ENCODE data around the gene VPS51. TPM values are rescaled to one million over a fixed set of nuclear protein-coding genes. Genes with fewer than 3 reads are reported as not detected.
A peak's percentile ranks its signal among the peaks of the same experiment; 100 is the strongest.

The VPS51 gene
- total and polyA plus RNA-seq, 2 of the 13 experiments (the other 11 are each of a cell fraction or from before 2014, with no cell fraction given), result 76.3 to 90.6 TPM

- TF ChIP-seq ATF3 (CRISPR knock-in tag; IDR thresholded peaks at IDR 0.05), result no peak
- no peak for TF ChIP-seq KDM5A (IDR thresholded peaks at IDR 0.05; ENCODE audit: borderline replicate concordance, low read length)
- TF ChIP-seq ZBTB10 (CRISPR knock-in tag; IDR thresholded peaks at IDR 0.05; ENCODE audit: borderline replicate concordance), result no peak
- TF ChIP-seq ZNF710 (CRISPR knock-in tag; IDR thresholded peaks at IDR 0.05; ENCODE audit: borderline replicate concordance), result no peak
- peak; percentile 22; the same call in 1 of the 2 replicates for TF ChIP-seq ZNF768 (CRISPR knock-in tag; IDR thresholded peaks at IDR 0.05)
- no peak for TF ChIP-seq RXRA (CRISPR knock-in tag; IDR thresholded peaks at IDR 0.05)
- TF ChIP-seq HMGXB4 (CRISPR knock-in tag; IDR thresholded peaks at IDR 0.05; ENCODE audit: borderline replicate concordance in 1 of 2, low read depth in 1 of 2), result no peak
- no peak for TF ChIP-seq SRF (IDR thresholded peaks at IDR 0.05; ENCODE audit: low read depth, low read length)
- TF ChIP-seq ZNF282 (IDR thresholded peaks at IDR 0.05; ENCODE audit: partially characterized antibody), result no peak
- peak; percentile 14; the same call in 1 of the 2 replicates for TF ChIP-seq ARID5B (CRISPR knock-in tag; IDR thresholded peaks at IDR 0.05)
- no peak for TF ChIP-seq PHF21A (CRISPR knock-in tag; IDR thresholded peaks at IDR 0.05)
- TF ChIP-seq NR2F2 (IDR thresholded peaks at IDR 0.05; ENCODE audit: borderline replicate concordance, low read depth), result no peak
- TF ChIP-seq FOXA3 (CRISPR knock-in tag; IDR thresholded peaks at IDR 0.05), result no peak
- peak; percentile 72; the same call in 1 of the 2 replicates for TF ChIP-seq HNRNPL (IDR thresholded peaks at IDR 0.05; ENCODE audit: low read depth, low read length)
Observed at GRCh38 chr11:65150509-65151299, 54.7 kb downstream of the VPS51 start (continued).
